Panc1 (cell line): ENCODE measurements around the gene ZFR2.

Experiments used
- POLR2AphosphoS5 ChIP-seq: IDR thresholded peaks from 2 replicates; pipeline ENCODE4 v1.6.1; 2012; ENCODE audit warnings: mild to moderate bottlenecking, low read depth, low read length, moderate library complexity
- TF ChIP-seq, protein P1 (sequence below): fragments of 450-650 bp; IDR thresholded peaks from 2 replicates; pipeline ENCODE4 v1.5.1; 2017; ENCODE audit warnings: mild to moderate bottlenecking
- TF ChIP-seq, protein P2 (sequence below), 2 experiments: IDR thresholded peaks; 2 replicates each; pipeline ENCODE4 v1.6.1; 2011 to 2012; ENCODE audit warnings: low read depth in 2 of 2, control low read depth in 1 of 2, low read length in 1 of 2, mild to moderate bottlenecking in 1 of 2, moderate library complexity in 1 of 2; ENCODE audit not compliant: insufficient read depth in 1 of 2

DNA sequence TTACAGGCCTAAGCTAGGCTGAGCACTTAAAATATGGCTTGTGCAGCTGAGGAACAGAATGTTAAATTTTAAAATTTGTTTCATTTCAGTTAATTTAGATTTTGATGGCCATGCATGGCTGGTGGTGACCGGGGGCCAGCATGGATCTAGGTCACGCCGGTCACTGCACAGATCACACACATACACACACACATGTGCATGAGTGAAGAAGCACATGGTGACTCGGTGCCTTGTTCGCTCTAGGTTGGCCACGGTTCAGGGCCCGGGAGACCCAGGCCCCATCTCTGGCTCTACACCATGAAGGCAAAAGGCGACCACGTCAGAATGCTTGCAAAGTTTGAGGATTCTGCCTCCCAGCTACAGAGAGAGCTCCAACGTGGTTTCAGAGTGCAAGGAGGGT, 28.0 kb downstream of the ZFR2 start:
- TF ChIP-seq, protein P1, sequence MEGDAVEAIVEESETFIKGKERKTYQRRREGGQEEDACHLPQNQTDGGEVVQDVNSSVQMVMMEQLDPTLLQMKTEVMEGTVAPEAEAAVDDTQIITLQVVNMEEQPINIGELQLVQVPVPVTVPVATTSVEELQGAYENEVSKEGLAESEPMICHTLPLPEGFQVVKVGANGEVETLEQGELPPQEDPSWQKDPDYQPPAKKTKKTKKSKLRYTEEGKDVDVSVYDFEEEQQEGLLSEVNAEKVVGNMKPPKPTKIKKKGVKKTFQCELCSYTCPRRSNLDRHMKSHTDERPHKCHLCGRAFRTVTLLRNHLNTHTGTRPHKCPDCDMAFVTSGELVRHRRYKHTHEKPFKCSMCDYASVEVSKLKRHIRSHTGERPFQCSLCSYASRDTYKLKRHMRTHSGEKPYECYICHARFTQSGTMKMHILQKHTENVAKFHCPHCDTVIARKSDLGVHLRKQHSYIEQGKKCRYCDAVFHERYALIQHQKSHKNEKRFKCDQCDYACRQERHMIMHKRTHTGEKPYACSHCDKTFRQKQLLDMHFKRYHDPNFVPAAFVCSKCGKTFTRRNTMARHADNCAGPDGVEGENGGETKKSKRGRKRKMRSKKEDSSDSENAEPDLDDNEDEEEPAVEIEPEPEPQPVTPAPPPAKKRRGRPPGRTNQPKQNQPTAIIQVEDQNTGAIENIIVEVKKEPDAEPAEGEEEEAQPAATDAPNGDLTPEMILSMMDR, result no peak
- no peak for TF ChIP-seq POLR2AphosphoS5
- TF ChIP-seq, protein P2, sequence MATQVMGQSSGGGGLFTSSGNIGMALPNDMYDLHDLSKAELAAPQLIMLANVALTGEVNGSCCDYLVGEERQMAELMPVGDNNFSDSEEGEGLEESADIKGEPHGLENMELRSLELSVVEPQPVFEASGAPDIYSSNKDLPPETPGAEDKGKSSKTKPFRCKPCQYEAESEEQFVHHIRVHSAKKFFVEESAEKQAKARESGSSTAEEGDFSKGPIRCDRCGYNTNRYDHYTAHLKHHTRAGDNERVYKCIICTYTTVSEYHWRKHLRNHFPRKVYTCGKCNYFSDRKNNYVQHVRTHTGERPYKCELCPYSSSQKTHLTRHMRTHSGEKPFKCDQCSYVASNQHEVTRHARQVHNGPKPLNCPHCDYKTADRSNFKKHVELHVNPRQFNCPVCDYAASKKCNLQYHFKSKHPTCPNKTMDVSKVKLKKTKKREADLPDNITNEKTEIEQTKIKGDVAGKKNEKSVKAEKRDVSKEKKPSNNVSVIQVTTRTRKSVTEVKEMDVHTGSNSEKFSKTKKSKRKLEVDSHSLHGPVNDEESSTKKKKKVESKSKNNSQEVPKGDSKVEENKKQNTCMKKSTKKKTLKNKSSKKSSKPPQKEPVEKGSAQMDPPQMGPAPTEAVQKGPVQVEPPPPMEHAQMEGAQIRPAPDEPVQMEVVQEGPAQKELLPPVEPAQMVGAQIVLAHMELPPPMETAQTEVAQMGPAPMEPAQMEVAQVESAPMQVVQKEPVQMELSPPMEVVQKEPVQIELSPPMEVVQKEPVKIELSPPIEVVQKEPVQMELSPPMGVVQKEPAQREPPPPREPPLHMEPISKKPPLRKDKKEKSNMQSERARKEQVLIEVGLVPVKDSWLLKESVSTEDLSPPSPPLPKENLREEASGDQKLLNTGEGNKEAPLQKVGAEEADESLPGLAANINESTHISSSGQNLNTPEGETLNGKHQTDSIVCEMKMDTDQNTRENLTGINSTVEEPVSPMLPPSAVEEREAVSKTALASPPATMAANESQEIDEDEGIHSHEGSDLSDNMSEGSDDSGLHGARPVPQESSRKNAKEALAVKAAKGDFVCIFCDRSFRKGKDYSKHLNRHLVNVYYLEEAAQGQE (IDR thresholded peaks at IDR 0.05; ENCODE audit: insufficient read depth in 1 of 2, low read depth in 2 of 2, low read length in 1 of 2), result no peak
